Hematopoietic multipotent progenitor cell treated with erythropoietin and hydrocortisone succinate and interleukin-3 and kit ligand, for 8 days (in vitro differentiated cells): ENCODE results near the gene PARD6G.
A peak's percentile ranks its signal among the peaks of the same experiment; 100 is the strongest.

Experiments used
- DNase-seq: peaks from one replicate; pipeline ENCODE4 v3.0.0-alpha.2; 2015

Gene PARD6G

GRCh38 chr18:80140455-80140985, 106.8 kb downstream of the PARD6G start:
- DNase-seq = no peak

DNA sequence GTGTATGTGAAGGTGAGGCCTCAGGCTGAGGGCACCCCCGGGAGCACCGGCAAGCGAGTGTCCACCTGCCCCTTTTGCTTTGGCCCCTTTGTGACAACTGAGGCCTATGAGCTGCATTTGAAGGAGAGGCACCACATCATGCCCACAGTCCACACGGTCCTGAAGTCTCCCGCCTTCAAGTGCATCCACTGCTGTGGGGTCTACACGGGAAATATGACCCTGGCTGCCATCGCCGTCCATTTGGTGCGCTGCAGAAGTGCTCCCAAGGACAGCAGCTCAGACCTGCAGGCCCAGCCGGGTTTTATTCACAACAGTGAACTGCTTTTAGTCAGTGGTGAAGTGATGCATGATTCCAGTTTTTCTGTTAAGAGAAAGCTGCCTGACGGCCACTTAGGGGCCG, 109.3 kb downstream of the PARD6G start:
- no peak for DNase-seq

DNA sequence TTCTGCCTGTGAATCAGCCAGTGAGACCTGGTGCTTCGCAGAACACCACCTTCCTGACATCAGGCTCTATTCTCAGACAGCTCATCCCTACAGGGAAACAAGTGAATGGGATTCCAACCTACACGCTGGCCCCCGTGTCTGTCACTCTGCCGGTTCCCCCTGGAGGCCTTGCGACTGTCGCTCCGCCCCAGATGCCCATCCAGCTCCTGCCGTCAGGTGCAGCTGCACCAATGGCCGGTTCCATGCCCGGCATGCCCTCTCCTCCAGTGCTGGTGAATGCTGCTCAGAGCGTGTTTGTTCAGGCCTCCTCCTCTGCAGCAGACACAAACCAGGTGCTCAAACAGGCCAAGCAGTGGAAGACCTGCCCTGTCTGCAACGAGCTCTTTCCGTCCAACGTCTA, 110.2 kb downstream of the PARD6G start:
- DNase-seq = no peak

- DNase-seq = no peak
Measured at GRCh38 chr18:80136679-80137078, 110.6 kb downstream of the PARD6G start.

- DNase-seq = no peak
Measured at GRCh38 chr18:80135136-80135535, 112.2 kb downstream of the PARD6G start.

- no peak for DNase-seq
Measured at GRCh38 chr18:80133124-80133523, 114.2 kb downstream of the PARD6G start.

GRCh38 chr18:80132180-80132812, 115.0 kb downstream of the PARD6G start:
- no peak for DNase-seq

DNA sequence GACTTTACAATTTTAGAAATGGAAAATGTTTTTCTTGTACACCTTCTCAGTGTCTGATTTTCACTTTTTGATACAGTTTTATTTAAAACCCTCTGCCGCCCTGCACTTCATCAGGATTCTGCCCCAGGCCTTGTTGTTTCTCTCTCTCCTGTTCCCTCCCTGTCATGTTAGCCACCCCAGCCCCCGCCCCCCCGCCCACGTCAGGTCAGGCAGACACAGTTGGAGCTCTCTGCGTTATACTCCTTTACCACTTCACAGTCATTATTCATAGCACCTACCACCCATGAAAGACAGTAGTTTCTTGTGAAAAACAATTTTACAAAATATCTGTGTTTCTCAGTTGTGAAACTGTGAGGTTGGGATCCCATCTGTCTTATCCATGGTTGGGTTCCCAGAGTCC, 116.8 kb downstream of the PARD6G start:
- no peak for DNase-seq

GRCh38 chr18:80129672-80130367, 117.5 kb downstream of the PARD6G start:
- no peak for DNase-seq

DNA sequence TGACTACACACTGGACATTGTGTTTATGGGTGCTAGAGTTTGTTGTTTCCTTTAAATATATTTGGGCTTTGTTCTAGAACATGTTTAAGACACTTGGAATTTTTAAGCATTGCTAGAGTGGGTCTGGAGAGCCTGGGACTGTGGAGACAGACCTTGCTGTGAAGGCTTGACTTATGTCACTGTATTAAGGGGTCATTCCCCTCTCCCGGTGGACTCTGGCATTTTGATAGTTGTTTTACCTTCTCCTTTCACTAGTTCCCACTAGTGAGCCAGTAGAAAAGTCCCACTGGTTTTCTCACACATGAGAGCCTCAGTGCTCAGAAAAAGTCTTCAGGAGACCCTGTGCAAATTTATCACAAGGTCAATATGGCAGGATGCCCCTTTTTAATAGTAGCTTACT, 119.7 kb downstream of the PARD6G start:
- no peak for DNase-seq

GRCh38 chr18:80126797-80127196, 120.5 kb downstream of the PARD6G start:
- no peak for DNase-seq

GRCh38 chr18:80124131-80124530, 123.2 kb downstream of the PARD6G start:
- no peak for DNase-seq

- DNase-seq = no peak
Measured at GRCh38 chr18:80120932-80121331, 126.4 kb downstream of the PARD6G start.

DNA sequence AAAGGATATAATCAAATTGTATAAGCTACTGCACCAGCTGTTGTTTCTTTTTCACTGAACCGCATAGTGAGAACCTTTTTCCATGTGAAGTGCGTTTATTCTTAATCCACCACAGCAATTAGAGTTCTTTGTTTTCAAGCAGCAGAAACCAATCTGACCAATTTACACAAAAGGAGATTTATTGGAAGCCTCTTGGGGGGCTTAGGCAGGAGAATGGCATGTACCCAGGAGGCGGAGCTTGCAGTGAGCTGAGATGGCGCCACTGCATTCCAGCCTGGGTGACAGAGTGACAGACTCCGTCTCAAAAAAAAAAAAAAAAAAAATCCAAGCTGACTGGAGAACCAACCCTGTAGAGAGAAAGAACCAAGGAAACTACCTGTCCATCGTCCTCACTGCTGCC, 128.2 kb downstream of the PARD6G start:
- DNase-seq = no peak

- DNase-seq = no peak
Measured at GRCh38 chr18:80115035-80115434, 132.3 kb downstream of the PARD6G start.

- DNase-seq = no peak
Measured at GRCh38 chr18:80112624-80113248, 134.6 kb downstream of the PARD6G start.

- DNase-seq = peak; percentile 19
Measured at GRCh38 chr18:80109676-80110078, 137.6 kb downstream of the PARD6G start.

DNA sequence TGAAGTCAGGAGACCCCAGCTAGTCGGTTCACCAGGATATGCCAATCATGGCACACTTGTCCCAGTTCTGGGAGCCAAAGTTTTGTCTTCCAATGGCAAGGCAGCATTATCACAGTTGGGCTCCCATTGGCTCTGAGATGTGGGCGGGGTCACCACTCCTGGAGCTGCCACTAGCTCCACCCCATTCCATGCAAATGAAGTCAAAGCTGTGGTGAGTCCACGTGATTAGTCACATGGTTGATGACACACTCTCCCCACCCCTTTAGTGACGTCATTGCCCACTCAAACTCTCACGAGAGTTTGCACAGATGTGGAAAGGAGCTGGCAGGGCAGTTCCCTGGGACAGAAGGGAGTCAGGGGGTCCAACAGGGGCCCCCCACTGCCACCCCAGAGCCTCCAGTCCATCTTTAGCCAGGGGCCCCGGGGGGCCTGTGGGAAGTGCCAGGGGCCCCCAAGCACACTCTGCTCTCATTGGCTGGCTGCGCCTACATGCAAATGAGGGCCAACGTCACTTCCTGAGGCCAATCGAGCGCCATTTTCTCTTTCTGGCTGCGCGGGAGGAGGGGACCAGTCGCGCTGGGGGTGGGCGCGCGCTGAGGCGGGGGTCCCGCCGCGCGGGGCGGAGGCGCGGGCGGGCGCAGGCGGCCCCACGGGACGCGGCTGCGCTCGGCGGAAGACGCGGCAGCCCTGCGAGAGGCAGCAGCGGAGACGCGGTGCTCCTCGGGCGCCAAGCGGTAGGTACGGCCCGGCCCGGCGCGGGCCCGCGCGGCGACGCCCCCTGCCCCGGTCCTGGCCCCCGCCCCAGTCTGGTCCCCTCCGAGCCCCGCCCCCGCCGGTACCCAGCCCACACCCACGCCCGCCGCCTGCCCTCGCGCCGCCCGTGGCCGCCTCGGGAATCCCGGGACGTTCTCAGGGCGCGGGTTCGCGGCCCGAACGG, 138.3 kb downstream of the PARD6G start, which contains the start of gene ADNP2:
Gene ADNP2, plus strand, starts transcription at position 524 of the 937 bp plus-strand sequence. CDS start 8,281 bp downstream, outside the sequence.
- DNase-seq = peak; percentile 98

DNA sequence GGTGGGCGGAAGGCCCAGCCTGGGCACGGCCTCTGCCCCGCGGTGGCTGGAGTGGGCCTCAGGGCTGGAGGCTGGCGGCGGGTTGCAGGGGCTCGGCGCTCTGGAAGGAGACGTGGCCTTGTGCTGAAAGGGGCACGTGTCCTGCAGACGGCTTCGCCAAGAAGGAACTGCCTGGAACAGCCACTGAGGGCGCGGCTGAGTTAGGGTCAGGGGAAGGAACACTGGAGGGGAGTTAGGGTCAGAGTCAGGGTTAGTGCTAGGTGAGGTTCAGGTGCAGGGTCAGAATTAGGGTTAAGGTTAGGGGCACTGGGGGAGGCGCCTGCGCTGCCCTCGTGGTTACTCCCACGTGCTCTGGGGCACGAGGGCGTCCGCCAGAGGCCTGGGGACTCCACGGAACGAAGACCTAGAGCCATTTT, 139.2 kb downstream of the PARD6G start:
- DNase-seq = no peak

DNA sequence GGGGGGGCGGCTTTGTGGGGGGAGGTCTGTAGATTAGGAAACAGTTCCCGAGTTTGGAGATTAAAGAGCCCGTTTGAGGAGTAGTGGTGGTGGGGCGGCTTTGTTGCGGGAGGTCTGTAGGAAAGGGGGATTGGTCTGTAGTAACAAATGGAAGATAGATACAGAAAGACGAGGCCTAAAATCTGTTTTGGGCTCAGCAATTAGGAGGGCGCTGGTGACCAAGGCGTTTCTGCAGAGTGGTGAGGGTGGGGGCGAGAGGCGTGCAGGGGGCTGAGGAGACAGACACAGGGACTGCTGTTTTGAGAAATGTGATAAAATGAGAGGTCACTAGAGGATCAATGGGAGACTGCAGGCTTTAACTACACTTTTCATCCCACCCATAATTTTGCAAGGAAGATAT, 139.9 kb downstream of the PARD6G start:
- no peak for DNase-seq
